Type B pancreatic cell (in vitro differentiated cells): ENCODE data around the gene GPC5. TPM values are rescaled to one million over a fixed set of nuclear protein-coding genes. Genes with fewer than 3 reads are reported as not detected.

Experiments
- DNase-seq: peaks from one replicate; pipeline ENCODE4 v3.0.0; 2021; ENCODE audit warnings: mixed read lengths; ENCODE audit not compliant: unreplicated experiment; ENCODE audit errors: extremely low spot score
- H3K27ac Mint-ChIP-seq: 2 replicates; pipeline ENCODE4 v1.8.0; 2021; ENCODE audit warnings: mild to moderate bottlenecking, mixed read lengths
- H3K27me3 Mint-ChIP-seq: 2 replicates; pipeline ENCODE4 v1.8.0; 2021; ENCODE audit warnings: mixed read lengths
- H3K36me3 Mint-ChIP-seq: 2 replicates; pipeline ENCODE4 v1.8.0; 2021; ENCODE audit warnings: mixed read lengths
- H3K4me1 Mint-ChIP-seq: one replicate; pipeline ENCODE4 v1.8.0; 2021; ENCODE audit warnings: mixed read lengths; ENCODE audit not compliant: unreplicated experiment
- H3K4me3 Mint-ChIP-seq: 2 replicates; pipeline ENCODE4 v1.8.0; 2021; ENCODE audit warnings: mild to moderate bottlenecking, mixed read lengths
- H3K9me3 Mint-ChIP-seq: 2 replicates; pipeline ENCODE4 v1.8.0; 2021; ENCODE audit warnings: mixed read lengths
- CTCF ChIP-seq: fragments of 200-600 bp; sonication (generic); conservative IDR thresholded peaks from 2 replicates; pipeline ENCODE4 v1.5.0; 2021; ENCODE audit warnings: antibody characterized with exemption, mild to moderate bottlenecking
- total RNA-seq: library from RNA; stranded (reverse); gene quantifications from 2 replicates; pipeline ENCODE4 v1.2.1, GENCODE V29; 2021; ENCODE audit warnings: low replicate concordance

Gene GPC5
- total RNA-seq, 1 donor from 2014 or later = 2.8 TPM

GRCh38 chr13:91372911-91373310 lies 25.5 kb upstream of the GPC5 start:
- no peak overlapping the region for H3K27ac Mint-ChIP-seq
- peaks cover 4% of the 10 kb centered on the region for H3K4me1 Mint-ChIP-seq
- no peak for TF ChIP-seq CTCF
- no peak overlapping the region for H3K4me3 Mint-ChIP-seq
- no peaks in the 10 kb centered on the region for H3K9me3 Mint-ChIP-seq
- no peaks in the 10 kb centered on the region for H3K27me3 Mint-ChIP-seq
- DNase-seq = no peak
- H3K36me3 Mint-ChIP-seq = no peaks in the 10 kb centered on the region

DNA sequence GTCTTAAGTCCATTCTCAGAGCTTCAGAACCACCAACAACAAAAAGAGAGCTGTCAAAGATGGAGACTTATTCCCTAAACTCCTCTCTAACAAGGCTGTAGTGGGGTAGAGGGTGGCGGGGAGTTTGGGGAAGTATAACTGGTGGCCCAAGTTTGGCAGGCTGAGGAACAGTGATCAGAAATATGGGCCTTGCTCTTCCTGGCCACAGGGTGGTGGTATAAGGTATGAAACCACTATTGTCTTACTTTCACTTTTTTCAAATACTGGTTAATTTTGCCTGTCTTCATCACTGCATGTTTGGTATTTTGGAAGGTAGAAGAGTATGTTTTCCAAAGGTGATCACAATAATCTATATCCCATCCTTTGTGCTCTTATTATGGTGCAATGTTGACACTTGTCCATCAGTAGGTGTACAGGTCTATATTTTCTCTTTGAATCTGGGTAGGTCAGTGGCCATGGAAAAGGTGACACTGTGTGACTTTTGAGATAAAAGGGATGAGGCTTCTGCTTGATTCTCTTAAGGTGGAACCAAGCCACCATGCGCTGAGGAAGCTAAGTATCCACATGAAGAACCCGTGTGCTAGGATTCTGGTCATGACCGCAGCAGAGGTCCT lies 23.2 kb upstream of the GPC5 start:
- Mint-ChIP-seq H3K36me3 (no peaks in the 10 kb centered on the region), H3K4me3 (no peak overlapping the region), H3K27ac (no peak overlapping the region), H3K4me1 (no peaks in the 10 kb centered on the region), H3K27me3 (no peaks in the 10 kb centered on the region), H3K9me3 (no peaks in the 10 kb centered on the region)
- DNase-seq = no peak
- peak; percentile 66 for TF ChIP-seq CTCF

DNA sequence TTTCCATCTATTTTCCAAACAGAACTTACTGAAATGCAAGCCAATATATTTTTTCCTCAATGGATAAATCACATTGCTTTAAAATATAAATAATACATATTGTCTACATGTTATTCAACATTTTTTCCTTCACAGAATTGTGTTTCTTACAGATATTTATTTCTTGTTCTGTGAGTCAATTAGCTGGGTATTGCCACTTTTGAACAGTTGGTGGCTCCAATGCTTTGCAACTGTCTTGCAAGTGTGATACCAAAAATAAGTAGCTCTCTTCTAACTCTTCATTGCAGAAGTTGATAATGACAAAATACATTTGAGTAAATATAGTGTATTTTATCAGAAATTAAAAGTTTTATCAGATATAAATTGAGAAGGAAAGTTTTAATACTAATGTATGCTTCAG lies 17.1 kb upstream of the GPC5 start:
- H3K27me3 Mint-ChIP-seq = peaks cover 9% of the 10 kb centered on the region
- H3K4me3 Mint-ChIP-seq = no peak overlapping the region
- H3K9me3 Mint-ChIP-seq = no peaks in the 10 kb centered on the region
- TF ChIP-seq CTCF = peak; percentile 71
- no peak overlapping the region for H3K27ac Mint-ChIP-seq
- DNase-seq = no peak
- H3K4me1 Mint-ChIP-seq = no peaks in the 10 kb centered on the region
- no peaks in the 10 kb centered on the region for H3K36me3 Mint-ChIP-seq

DNA sequence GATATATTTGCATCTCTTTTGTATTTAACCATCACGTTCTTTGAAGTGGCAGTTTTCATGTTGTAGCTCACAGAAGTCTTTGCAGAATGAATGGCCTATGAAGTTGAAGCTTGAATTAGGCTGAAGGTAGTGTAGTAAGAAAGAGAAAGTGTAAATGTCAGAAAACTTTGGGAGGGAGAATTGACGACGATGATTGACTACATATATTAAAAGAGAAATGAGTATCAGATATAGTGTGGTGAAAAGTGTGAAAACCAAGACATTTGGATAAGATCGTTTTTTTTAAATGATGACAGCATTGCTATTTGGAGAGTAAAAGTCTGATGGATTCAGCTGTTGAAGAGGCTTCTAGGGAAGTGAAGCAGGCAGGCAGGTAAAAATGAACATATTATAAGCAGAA lies 14.6 kb upstream of the GPC5 start:
- no peak for DNase-seq
- TF ChIP-seq CTCF = no peak
- H3K4me3 Mint-ChIP-seq = no peak overlapping the region
- no peaks in the 10 kb centered on the region for H3K4me1 Mint-ChIP-seq
- no peaks in the 10 kb centered on the region for H3K36me3 Mint-ChIP-seq
- H3K27ac Mint-ChIP-seq = no peak overlapping the region
- H3K27me3 Mint-ChIP-seq = peaks cover 12% of the 10 kb centered on the region
- H3K9me3 Mint-ChIP-seq = no peaks in the 10 kb centered on the region

DNA sequence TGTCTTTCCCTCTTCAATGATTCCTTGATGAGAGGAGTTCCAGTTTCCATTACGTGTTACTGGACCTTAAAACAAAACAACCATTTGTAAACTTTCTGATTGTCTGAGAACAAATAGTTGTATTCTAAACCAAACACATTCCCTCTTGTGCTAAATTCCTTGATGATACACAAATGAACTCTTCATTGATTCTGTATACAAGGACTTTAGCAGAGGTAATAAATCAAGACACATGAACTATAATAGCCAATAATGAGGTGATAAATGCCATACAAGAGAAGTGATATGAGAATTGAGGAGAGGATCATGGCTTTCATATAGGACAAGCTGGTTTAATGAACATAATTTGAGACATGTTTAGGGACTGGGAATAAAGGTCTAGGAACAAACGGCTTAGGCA lies 13.5 kb upstream of the GPC5 start:
- Mint-ChIP-seq H3K9me3 (no peaks in the 10 kb centered on the region), H3K36me3 (no peaks in the 10 kb centered on the region), H3K4me1 (no peaks in the 10 kb centered on the region), H3K27me3 (peaks cover 13% of the 10 kb centered on the region), H3K27ac (no peak overlapping the region), H3K4me3 (no peak overlapping the region)
- no peak for DNase-seq
- TF ChIP-seq CTCF = no peak

GRCh38 chr13:91389186-91389585 lies 9.2 kb upstream of the GPC5 start:
- Mint-ChIP-seq H3K4me1 (no peaks in the 10 kb centered on the region), H3K27ac (no peak overlapping the region), H3K4me3 (no peak overlapping the region), H3K27me3 (peaks cover 28% of the 10 kb centered on the region), H3K9me3 (no peaks in the 10 kb centered on the region), H3K36me3 (no peaks in the 10 kb centered on the region)
- no peak for TF ChIP-seq CTCF
- no peak for DNase-seq
